Stimulated activated CD8-positive, alpha-beta memory T cell treated with anti-CD3 and anti-CD28 coated beads, Interleukin-12 subunit alpha, Interleukin-12 subunit beta, amount 100 ng/mL, for 1 hour (primary cell): Measurements from ENCODE around the gene OR5H6.
"Not testable (repeated sequence)": the region's sequence is repeated elsewhere in the genome, so short reads cannot be mapped to it uniquely, and the experiment has no call there.

ENCODE experiments used
- DNase-seq: peaks from one replicate; pipeline ENCODE4 v3.0.0-alpha.2; 2020; ENCODE audit warnings: low read depth

Gene OR5H6

GRCh38 chr3:98263944-98264343 is at the start of gene OR5H6:
TSS of gene OR5H6 (plus strand) at chr3:98264244. CDS start at chr3:98264333, 89 bp downstream.
- DNase-seq: no peak

- no peak for DNase-seq
Measured at GRCh38 chr3:98215051-98215450, 49.0 kb upstream of the OR5H6 start.

- no peak for DNase-seq
Measured at GRCh38 chr3:98223907-98224672, 40.0 kb upstream of the OR5H6 start.

GRCh38 chr3:98232489-98232888 is 31.6 kb upstream of the OR5H6 start:
- no peak for DNase-seq

GRCh38 chr3:98233468-98233867 is 30.6 kb upstream of the OR5H6 start:
- DNase-seq: no peak

- no peak for DNase-seq
Measured at GRCh38 chr3:98240131-98240530, 23.9 kb upstream of the OR5H6 start.

- no peak for DNase-seq
Measured at GRCh38 chr3:98242155-98242554, 21.9 kb upstream of the OR5H6 start.

- no peak for DNase-seq
Measured at GRCh38 chr3:98243843-98244242, 20.2 kb upstream of the OR5H6 start.

- DNase-seq: no peak
Measured at GRCh38 chr3:98246142-98246541, 17.9 kb upstream of the OR5H6 start.

GRCh38 chr3:98256026-98256425 is 8.0 kb upstream of the OR5H6 start:
- DNase-seq: not testable (repeated sequence)

- DNase-seq: no peak
Measured at GRCh38 chr3:98259707-98260106, 4.3 kb upstream of the OR5H6 start.

GRCh38 chr3:98262046-98262445 is 2.0 kb upstream of the OR5H6 start:
- no peak for DNase-seq

GRCh38 chr3:98269846-98270245 is 5.8 kb downstream of the OR5H6 start:
- DNase-seq: no peak

GRCh38 chr3:98272126-98272525 is 8.1 kb downstream of the OR5H6 start:
- DNase-seq: no peak

GRCh38 chr3:98274914-98275313 is 10.9 kb downstream of the OR5H6 start:
- no peak for DNase-seq

GRCh38 chr3:98282205-98282604 is 18.2 kb downstream of the OR5H6 start, which contains the start of gene OR5H2:
TSS of gene OR5H2 (plus strand) at chr3:98282505. CDS start at chr3:98282903, 398 bp downstream.
- no peak for DNase-seq

- no peak for DNase-seq
Measured at GRCh38 chr3:98290916-98291315, 26.9 kb downstream of the OR5H6 start.

GRCh38 chr3:98291332-98291957 is 27.4 kb downstream of the OR5H6 start:
- DNase-seq: no peak
